Stimulated activated CD4-positive, alpha-beta T cell treated with anti-CD3 and anti-CD28 coated beads, Interleukin-12 subunit alpha, Interleukin-12 subunit beta, amount 100 ng/mL, for 24 hours (primary cell): ENCODE data around the gene FOXL2NB.

Experiments
- DNase-seq, 2 experiments: peaks; one replicate each; pipeline ENCODE4 v3.0.0-alpha.2; 2020; ENCODE audit warnings: low read depth in 2 of 2

FOXL2NB gene

GRCh38 chr3:138933068-138933668 lies 13.8 kb upstream of the FOXL2NB start:
- no peak for DNase-seq

DNA sequence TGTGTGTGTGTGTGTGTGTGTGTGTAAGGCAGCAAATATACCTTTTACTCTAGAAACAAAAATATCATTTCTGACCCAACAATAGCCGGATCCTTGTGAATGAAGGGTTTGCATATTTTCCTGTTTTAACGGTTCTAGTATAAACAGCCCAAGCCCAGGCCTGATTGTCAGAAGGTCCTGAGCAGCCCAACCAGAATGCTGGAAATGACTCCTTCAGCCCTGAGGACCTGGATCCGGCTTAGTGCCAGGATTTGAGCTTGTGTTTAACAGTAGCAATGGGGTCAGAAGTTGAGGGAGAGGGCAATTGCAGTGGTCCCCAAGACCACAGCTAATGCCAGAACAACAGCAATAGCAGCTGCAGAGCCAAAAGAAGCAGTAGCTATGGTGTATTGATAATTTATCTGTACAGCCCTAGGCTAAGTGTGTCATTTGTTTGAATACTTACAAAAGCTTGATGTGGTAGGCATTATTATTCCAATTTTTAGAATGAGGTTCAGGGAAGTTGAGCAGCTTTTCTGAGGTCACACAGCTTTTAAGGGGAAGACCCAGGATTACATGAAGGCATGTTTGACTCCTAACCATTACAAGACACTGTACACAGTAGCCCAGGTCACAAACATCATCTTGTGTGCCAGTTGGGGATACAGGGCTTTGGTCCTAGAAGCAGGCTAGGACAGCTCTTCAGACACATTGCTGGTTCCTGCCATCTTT lies 12.9 kb upstream of the FOXL2NB start:
- DNase-seq = no peak

- no peak for DNase-seq
Observed at GRCh38 chr3:138935505-138935862, 11.5 kb upstream of the FOXL2NB start.

GRCh38 chr3:138935863-138936740 lies 10.9 kb upstream of the FOXL2NB start:
- DNase-seq = peak; percentile 48 to 74

GRCh38 chr3:138936741-138937689 lies 10.0 kb upstream of the FOXL2NB start:
- no peak for DNase-seq

GRCh38 chr3:138937690-138938055 lies 9.3 kb upstream of the FOXL2NB start:
- DNase-seq = no peak

DNA sequence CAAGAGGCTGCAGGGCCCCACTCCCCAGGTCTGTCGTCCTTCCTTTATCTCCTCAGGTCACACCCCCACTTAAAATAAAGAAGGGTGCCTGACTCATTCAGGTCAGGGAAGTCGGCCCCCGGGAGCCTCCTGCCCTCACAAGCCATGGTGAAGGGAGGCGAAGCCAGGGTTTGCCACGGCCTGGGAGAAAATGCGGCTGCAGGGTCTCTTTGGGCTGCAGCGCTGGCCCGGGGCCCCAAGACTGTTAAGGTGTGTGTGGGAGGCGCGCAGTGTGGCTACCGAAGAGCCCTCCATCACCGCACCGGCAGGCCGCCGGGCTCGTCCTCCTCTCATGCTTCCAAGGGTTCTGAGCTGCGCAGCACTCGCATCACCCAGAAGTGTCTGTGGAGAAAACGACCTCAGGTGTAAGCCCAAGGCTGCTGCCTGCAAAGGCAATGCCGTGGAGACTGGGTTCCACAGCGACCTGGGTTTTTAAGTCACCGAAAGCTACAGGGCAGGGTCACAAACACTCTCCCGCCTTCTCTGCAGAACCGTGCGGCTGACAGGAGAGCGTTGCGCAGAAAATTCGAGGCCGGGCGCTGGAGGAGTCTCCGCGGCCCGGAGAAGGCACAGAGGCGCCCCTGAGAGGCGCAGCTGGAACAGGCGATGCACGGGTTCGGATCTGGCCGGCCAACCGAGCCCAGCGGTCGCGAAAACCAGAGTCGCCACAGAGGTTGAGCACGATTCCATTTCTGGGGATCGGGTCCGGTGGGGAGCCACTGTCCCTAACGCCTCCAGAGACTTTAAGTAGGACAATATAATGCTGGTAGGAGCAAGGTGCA lies 8.8 kb upstream of the FOXL2NB start:
- DNase-seq = no peak

- no peak for DNase-seq
Observed at GRCh38 chr3:138938877-138939560, 8.0 kb upstream of the FOXL2NB start.

DNA sequence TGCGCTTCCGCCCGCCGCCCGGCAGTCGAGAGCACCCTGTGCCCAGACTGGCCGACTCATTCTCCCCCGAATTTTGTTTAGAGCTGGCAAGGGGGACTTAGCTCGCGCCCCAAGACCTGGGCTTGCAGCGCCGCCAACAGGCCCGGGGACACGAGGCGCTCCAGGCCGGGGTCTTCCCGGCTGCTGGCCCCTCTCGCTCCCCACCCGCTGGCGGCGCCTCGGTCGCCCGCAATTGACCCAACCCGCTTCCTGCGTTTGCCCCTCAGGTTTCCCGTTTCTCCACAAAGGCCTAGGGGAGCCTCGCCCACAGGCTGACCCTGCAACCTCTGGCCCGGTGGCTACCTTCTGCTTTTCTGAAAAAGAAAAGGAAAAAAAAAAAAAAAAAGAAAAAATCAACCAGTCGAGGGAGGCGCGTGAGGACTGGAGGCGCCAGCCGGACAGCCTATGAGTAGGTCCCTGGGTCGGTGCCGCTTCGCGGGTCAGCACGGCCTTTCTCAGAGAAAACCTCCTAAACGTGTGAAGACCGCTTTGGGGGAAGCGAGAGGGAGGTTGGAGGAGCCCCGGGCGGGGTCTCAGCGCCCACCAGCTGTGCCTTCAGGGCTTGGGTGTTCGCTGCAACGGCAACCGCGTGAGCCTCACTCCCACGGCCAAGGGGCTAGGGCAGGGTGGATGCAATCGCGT lies 7.3 kb upstream of the FOXL2NB start:
- DNase-seq = no peak

- DNase-seq = no peak
Observed at GRCh38 chr3:138940446-138940845, 6.6 kb upstream of the FOXL2NB start.

DNA sequence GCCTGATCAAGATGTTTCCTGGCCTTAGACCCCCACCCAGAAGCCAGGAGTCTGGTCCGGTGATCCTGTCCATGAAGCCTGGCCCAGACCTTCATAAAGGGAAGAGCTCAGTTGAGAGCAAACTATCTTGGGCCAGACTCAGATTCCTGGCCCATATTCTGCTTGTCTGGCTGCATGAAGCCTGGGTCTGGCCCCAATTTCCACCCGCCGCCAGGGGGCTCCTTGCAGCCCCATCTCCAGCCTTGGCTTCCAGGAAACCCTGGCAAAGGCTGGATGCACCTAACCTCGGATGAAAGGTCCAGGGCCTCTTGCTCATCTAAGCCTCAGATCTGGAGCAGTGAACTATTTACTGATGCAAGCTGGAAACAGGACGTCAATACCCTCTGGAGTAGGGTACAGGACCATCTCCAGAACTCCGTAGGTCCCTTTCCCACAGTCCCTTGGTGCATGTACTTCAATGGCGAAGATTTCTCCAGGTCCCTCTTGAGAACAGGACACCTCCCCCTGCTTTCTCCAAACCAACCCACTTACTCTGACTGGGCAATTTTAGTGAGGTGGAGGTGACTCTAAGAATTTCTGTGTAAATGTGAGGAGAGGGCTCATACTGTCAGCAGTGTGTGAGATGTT lies 5.6 kb upstream of the FOXL2NB start:
- no peak for DNase-seq

DNA sequence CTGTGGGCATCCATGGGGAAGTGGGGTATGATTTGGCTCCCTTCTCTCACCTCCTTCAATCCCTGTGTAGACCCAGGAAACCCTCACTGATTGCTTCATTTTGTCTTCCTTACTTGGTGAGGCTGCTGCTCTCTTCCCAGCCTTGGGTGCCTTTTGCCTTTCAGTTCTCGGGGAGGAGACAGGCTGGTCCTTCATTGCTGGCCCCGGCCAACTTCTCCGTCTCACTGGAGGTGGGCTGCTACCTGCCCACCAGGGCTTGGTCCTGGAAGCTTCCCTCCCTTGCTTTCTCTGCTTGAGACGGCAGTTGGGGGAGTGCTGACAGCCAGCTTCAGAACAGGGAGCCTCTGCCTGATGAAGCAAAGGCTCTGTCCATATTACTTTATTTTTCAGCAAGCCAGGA lies 4.7 kb upstream of the FOXL2NB start:
- DNase-seq = no peak

- no peak for DNase-seq
Observed at GRCh38 chr3:138942861-138943623, 4.0 kb upstream of the FOXL2NB start.

- DNase-seq = no peak
Observed at GRCh38 chr3:138943724-138944653, 3.0 kb upstream of the FOXL2NB start.

- DNase-seq = no peak
Observed at GRCh38 chr3:138944654-138944928, 2.4 kb upstream of the FOXL2NB start.

- DNase-seq = no peak
Observed at GRCh38 chr3:138944929-138945708, 1.9 kb upstream of the FOXL2NB start.
